Measurements from ENCODE around the gene TNK1. TPM values are rescaled to one million over a fixed set of nuclear protein-coding genes. Genes with fewer than 3 reads are reported as not detected.

The TNK1 gene
- polyA plus RNA-seq, 4 donors = 8.8 to 16.3 (median 10.7) TPM

GRCh38 chr17:7340179-7340578 is 40.7 kb upstream of the TNK1 start:
- no peak overlapping the region for H3K4me3 ChIP-seq (ENCODE audit: low read depth in 1 of 3, low read length in 3 of 3)
- H3K36me3 ChIP-seq (ENCODE audit: control insufficient read depth in 3 of 3, insufficient read depth in 2 of 3, low read depth in 1 of 3, low read length in 3 of 3) = no peaks in the 10 kb centered on the region
- H3K27ac ChIP-seq (ENCODE audit: low read depth in 1 of 3, low read length in 2 of 3) = no peak overlapping the region
- DNase-seq = no peak
- 52 to 77% (median 54%) methylated on average over 2 of the region's 2 CpGs for WGBS, 3 donors
- no peak for FAIRE-seq
- H3K4me1 ChIP-seq (ENCODE audit: control insufficient read depth in 3 of 3, insufficient read depth in 2 of 3, low read depth in 1 of 3, low read length in 2 of 3) = no peaks in the 10 kb centered on the region
- H3K27me3 ChIP-seq (ENCODE audit: control insufficient read depth in 3 of 3, insufficient read depth in 3 of 3, low read length in 3 of 3) = peaks cover 0 to 8% (median 0%) of the 10 kb centered on the region in 3 donors
- H3K9me3 ChIP-seq (ENCODE audit: control insufficient read depth in 2 of 2, insufficient read depth in 1 of 2, low read depth in 1 of 2, low read length in 1 of 2) = no peaks in the 10 kb centered on the region

DNA sequence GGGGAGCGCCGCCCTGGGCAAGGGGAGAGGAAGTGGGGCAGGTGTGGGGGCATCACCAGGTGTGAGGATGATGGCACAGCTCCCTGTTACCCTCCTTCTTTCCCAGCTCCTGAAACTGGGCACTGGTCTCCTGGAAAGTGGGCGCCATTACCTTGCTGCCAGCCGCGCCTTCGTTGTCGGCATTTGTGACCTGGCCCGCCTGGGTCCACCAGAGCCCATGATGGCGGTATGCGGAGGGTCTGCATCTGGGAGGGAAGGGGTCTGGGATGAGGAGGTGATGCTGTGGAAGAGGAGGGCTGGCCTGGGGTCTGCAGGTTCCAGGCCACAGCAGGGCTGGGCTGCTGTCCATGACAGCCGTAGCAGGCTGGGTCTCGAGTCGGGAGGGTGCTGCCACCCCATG is 39.0 kb upstream of the TNK1 start:
- H3K27ac ChIP-seq (ENCODE audit: low read depth in 1 of 3, low read length in 2 of 3) = no peak overlapping the region
- DNase-seq (no peak), FAIRE-seq (no peak)
- H3K27me3 ChIP-seq (ENCODE audit: control insufficient read depth in 3 of 3, insufficient read depth in 3 of 3, low read length in 3 of 3) = peaks cover 0 to 5% (median 0%) of the 10 kb centered on the region in 3 donors
- no peaks in the 10 kb centered on the region for H3K4me1 ChIP-seq (ENCODE audit: control insufficient read depth in 3 of 3, insufficient read depth in 2 of 3, low read depth in 1 of 3, low read length in 2 of 3)
- H3K9me3 ChIP-seq (ENCODE audit: control insufficient read depth in 2 of 2, insufficient read depth in 1 of 2, low read depth in 1 of 2, low read length in 1 of 2) = no peaks in the 10 kb centered on the region
- no peaks in the 10 kb centered on the region for H3K36me3 ChIP-seq (ENCODE audit: control insufficient read depth in 3 of 3, insufficient read depth in 2 of 3, low read depth in 1 of 3, low read length in 3 of 3)
- H3K4me3 ChIP-seq (ENCODE audit: low read depth in 1 of 3, low read length in 3 of 3) = no peak overlapping the region
- WGBS, 3 donors = 92 to 94% (median 94%) methylated on average over 11 to 13 of the region's 13 CpGs

- no peaks in the 10 kb centered on the region for H3K36me3 ChIP-seq (ENCODE audit: control insufficient read depth in 3 of 3, insufficient read depth in 2 of 3, low read depth in 1 of 3, low read length in 3 of 3)
- no peak overlapping the region for H3K27ac ChIP-seq (ENCODE audit: low read depth in 1 of 3, low read length in 2 of 3)
- FAIRE-seq (no peak), DNase-seq (no peak)
- WGBS, 3 donors = 80 to 81% (median 80%) methylated on average over 15 of the region's 15 CpGs
- peaks cover 0 to 2% (median 0%) of the 10 kb centered on the region in 3 donors for H3K27me3 ChIP-seq (ENCODE audit: control insufficient read depth in 3 of 3, insufficient read depth in 3 of 3, low read length in 3 of 3)
- no peak overlapping the region for H3K4me3 ChIP-seq (ENCODE audit: low read depth in 1 of 3, low read length in 3 of 3)
- no peaks in the 10 kb centered on the region for H3K4me1 ChIP-seq (ENCODE audit: control insufficient read depth in 3 of 3, insufficient read depth in 2 of 3, low read depth in 1 of 3, low read length in 2 of 3)
- H3K9me3 ChIP-seq (ENCODE audit: control insufficient read depth in 2 of 2, insufficient read depth in 1 of 2, low read depth in 1 of 2, low read length in 1 of 2) = no peaks in the 10 kb centered on the region
These were observed 37.6 kb upstream of the TNK1 start for GRCh38 chr17:7343250-7343649.

DNA sequence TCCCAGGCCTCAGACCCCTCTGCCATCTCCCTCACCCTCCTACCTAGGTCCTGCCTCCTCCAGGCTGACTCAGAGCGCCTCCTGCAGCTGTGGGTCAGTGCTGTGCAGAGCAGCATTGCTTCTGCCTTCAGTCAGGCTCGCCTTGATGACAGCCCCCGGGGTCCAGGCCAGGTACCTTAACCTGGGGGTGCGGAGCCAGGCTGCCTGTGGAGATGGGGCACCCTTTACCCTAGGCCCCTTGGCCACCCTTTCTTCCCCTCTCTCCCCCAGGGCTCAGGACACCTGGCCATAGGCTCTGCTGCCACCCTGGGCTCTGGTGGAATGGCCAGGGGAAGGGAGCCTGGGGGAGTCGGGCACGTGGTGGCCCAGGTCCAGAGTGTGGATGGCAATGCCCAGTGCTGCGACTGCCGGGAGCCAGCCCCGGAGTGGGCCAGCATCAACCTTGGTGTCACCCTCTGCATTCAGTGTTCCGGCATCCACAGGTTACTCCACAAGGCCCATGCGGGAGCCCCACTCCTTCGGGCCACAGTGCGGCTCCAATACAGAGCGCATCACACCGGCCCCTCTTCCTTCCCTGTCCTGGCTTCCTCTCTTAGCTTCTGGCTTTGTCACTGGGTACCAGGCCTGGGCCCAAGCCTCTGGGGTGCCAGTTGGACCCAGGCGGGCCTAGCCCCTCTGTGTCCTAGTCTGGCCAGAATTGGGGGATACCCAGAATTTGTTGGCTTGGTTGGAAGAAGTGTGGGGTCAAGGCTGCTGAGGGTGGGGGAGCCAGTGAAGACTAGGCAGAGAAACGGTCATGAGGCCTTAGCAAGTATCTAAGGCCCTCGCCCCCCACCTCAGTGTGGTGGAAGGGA is 33.9 kb upstream of the TNK1 start:
- H3K36me3 ChIP-seq (ENCODE audit: control insufficient read depth in 3 of 3, insufficient read depth in 2 of 3, low read depth in 1 of 3, low read length in 3 of 3) = no peaks in the 10 kb centered on the region
- H3K27me3 ChIP-seq (ENCODE audit: control insufficient read depth in 3 of 3, insufficient read depth in 3 of 3, low read length in 3 of 3) = no peaks in the 10 kb centered on the region
- no peaks in the 10 kb centered on the region for H3K9me3 ChIP-seq (ENCODE audit: control insufficient read depth in 2 of 2, insufficient read depth in 1 of 2, low read depth in 1 of 2, low read length in 1 of 2)
- no peak overlapping the region for H3K27ac ChIP-seq (ENCODE audit: low read depth in 1 of 3, low read length in 2 of 3)
- WGBS, 3 donors = 72 to 86% (median 84%) methylated on average over 18 of the region's 18 CpGs
- H3K4me1 ChIP-seq (ENCODE audit: control insufficient read depth in 3 of 3, insufficient read depth in 2 of 3, low read depth in 1 of 3, low read length in 2 of 3) = peaks cover 0 to 9% (median 7%) of the 10 kb centered on the region in 3 donors
- no peak for DNase-seq
- no peak for FAIRE-seq
- no peak overlapping the region for H3K4me3 ChIP-seq (ENCODE audit: low read depth in 1 of 3, low read length in 3 of 3)

DNA sequence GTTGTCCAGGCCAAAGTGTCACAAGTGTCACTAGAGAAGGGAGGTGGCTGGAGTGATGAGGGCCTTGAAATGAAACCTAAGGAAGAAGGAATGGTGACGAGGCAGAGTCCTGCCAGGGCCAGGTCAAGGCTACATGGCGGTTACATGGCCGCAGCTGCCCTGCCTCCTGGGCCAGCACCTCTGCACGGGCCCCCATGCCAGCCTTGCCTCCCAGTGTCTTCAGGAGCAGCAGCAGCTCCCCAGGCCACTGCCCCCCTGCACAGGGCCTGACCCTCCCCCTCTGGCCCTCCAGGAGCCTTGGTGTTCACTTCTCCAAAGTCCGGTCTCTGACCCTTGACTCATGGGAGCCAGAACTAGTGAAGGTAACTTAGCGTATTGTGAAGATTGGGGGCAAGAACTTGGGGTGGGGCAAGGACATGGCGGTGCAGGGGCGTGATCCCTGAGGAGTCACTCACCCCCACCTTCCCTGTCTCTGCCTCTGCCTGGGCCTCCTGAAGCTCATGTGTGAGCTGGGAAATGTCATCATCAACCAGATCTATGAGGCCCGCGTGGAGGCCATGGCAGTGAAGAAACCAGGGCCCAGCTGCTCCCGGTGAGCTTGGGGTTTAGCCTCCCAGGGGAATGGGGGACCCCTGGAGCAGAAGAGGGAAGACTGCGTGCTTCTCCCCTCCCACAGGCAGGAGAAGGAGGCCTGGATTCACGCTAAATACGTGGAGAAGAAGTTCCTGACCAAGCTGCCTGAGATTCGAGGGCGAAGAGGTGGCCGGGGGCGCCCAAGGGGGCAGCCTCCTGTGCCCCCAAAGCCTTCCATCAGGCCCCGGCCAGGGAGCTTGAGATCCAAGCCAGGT is 33.0 kb upstream of the TNK1 start:
- 56 to 71% (median 68%) methylated on average over 19 of the region's 19 CpGs for WGBS, 3 donors
- H3K9me3 ChIP-seq (ENCODE audit: control insufficient read depth in 2 of 2, insufficient read depth in 1 of 2, low read depth in 1 of 2, low read length in 1 of 2) = no peaks in the 10 kb centered on the region
- DNase-seq (no peak), FAIRE-seq (no peak)
- no peaks in the 10 kb centered on the region for H3K27me3 ChIP-seq (ENCODE audit: control insufficient read depth in 3 of 3, insufficient read depth in 3 of 3, low read length in 3 of 3)
- peaks cover 0 to 12% (median 9%) of the 10 kb centered on the region in 3 donors for H3K4me1 ChIP-seq (ENCODE audit: control insufficient read depth in 3 of 3, insufficient read depth in 2 of 3, low read depth in 1 of 3, low read length in 2 of 3)
- H3K36me3 ChIP-seq (ENCODE audit: control insufficient read depth in 3 of 3, insufficient read depth in 2 of 3, low read depth in 1 of 3, low read length in 3 of 3) = no peaks in the 10 kb centered on the region
- no peak overlapping the region for H3K27ac ChIP-seq (ENCODE audit: low read depth in 1 of 3, low read length in 2 of 3)
- H3K4me3 ChIP-seq (ENCODE audit: low read depth in 1 of 3, low read length in 3 of 3) = no peak overlapping the region

DNA sequence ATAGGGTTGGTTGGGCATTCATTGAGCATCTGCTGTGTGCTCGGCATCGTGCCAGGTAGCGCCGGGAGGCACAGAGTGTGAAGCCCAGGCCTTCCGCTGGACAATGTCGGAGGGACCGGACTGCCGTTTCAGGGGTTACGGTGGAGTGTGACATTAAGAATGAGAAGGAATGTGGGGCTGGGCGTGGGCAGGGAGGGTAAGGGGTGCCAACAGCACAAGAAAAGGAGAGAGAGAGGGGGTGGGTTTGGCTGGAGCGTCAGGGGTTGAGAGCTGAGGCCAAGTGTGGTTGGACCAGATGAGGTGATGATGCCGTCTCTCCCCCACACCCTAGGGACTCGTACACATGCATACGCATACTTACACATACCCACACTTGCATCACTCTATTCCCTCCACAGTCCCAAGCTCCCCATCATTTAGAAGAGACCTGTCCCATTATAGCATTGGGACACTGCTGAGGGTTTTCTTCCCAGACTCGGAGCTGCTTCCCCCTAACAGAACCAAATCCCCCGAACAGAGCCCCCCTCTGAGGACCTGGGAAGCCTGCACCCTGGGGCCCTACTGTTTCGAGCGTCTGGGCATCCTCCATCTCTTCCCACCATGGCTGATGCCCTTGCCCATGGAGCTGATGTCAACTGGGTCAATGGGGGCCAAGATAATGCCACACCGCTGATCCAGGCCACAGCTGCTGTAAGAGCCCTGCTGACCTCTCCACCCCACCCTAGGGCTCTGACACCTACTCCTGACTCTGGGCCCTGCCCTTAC is 32.2 kb upstream of the TNK1 start:
- Histone ChIP-seq H3K4me3 (ENCODE audit: low read depth in 1 of 3, low read length in 3 of 3) (no peak overlapping the region), H3K27me3 (ENCODE audit: control insufficient read depth in 3 of 3, insufficient read depth in 3 of 3, low read length in 3 of 3) (no peaks in the 10 kb centered on the region), H3K9me3 (ENCODE audit: control insufficient read depth in 2 of 2, insufficient read depth in 1 of 2, low read depth in 1 of 2, low read length in 1 of 2) (no peaks in the 10 kb centered on the region), H3K36me3 (ENCODE audit: control insufficient read depth in 3 of 3, insufficient read depth in 2 of 3, low read depth in 1 of 3, low read length in 3 of 3) (peaks cover 0 to 3% (median 0%) of the 10 kb centered on the region in 3 donors), H3K4me1 (ENCODE audit: control insufficient read depth in 3 of 3, insufficient read depth in 2 of 3, low read depth in 1 of 3, low read length in 2 of 3) (peaks cover 0 to 16% (median 12%) of the 10 kb centered on the region in 3 donors), H3K27ac (ENCODE audit: low read depth in 1 of 3, low read length in 2 of 3) (no peak overlapping the region)
- 71 to 76% (median 75%) methylated on average over 19 of the region's 19 CpGs for WGBS, 3 donors
- no peak for FAIRE-seq
- no peak for DNase-seq

DNA sequence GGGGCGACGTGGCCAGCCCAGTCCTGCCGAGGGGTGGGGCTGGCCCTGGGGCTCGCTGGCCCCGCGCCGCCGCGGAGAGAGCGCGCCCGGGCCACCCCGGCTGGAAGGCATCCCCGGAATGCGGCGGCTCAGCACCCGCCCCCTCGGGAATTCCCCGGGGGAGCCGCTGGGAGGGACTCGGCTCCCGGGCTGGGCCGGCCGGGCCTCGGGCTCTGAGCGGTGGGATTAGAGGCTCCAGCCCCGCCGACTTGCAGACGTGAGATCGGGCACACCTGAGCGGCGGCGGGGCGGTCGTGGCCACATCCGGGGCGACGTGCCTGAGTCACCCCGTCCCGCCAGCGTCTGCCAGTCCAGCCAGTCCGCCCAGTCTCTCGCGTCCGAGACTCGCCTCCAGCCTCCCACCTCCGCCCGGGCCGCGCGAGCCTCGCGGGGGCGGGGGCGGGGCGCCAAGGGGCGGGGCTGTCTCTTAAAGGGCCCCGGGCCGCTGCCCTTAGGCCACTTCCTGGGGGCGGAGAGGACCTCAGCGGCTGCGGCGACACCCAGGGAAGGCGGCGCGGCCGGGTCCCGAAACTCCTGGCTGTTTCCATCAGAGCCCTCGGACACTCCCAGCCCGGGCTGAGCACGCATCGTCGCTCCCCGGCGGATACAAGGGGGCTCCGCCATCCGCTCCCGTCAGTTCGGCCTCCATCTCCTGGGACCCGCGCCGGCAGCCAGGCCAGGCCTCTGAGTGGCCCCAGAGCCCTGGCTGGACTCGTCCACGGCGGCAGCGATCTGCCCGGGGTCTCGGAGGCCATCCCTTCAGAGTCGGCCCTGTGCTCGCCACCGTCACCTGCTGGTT is 29.0 kb upstream of the TNK1 start, which contains the start of gene KCTD11:
Gene KCTD11 (plus strand): TSS at position 498 of the 838 bp plus-strand sequence.
- WGBS, 3 donors = 1 to 2% (median 2%) methylated on average over 29 to 91 of the region's 91 CpGs
- Histone ChIP-seq H3K9me3 (ENCODE audit: control insufficient read depth in 2 of 2, insufficient read depth in 1 of 2, low read depth in 1 of 2, low read length in 1 of 2) (no peaks in the 10 kb centered on the region), H3K27me3 (ENCODE audit: control insufficient read depth in 3 of 3, insufficient read depth in 3 of 3, low read length in 3 of 3) (peaks cover 0 to 7% (median 0%) of the 10 kb centered on the region in 3 donors), H3K4me3 (ENCODE audit: low read depth in 1 of 3, low read length in 3 of 3) (peak within 1 kb of the TSS; percentile 56 to 71 (median 57)), H3K36me3 (ENCODE audit: control insufficient read depth in 3 of 3, insufficient read depth in 2 of 3, low read depth in 1 of 3, low read length in 3 of 3) (peaks cover 0 to 3% (median 0%) of the 10 kb centered on the region in 3 donors), H3K4me1 (ENCODE audit: control insufficient read depth in 3 of 3, insufficient read depth in 2 of 3, low read depth in 1 of 3, low read length in 2 of 3) (peaks cover 0 to 16% (median 12%) of the 10 kb centered on the region in 3 donors), H3K27ac (ENCODE audit: low read depth in 1 of 3, low read length in 2 of 3) (peak within 1 kb of the TSS; percentile 91 to 100 (median 92))
- FAIRE-seq (no peak), DNase-seq (peak; percentile 90 to 94)
